BE2C (cell line): ENCODE measurements around the gene OR7G1.

Source experiments
- DNase-seq: peaks from one replicate; pipeline ENCODE4 v3.0.0-alpha.2; 2020
- H3K27me3 ChIP-seq: fragments of 250-450 bp; sonication (Bioruptor Pico); 2 replicates; pipeline ENCODE4 v1.5.1; 2020; ENCODE audit warnings: mild to moderate bottlenecking
- H3K36me3 ChIP-seq: fragments of 250-450 bp; sonication (Bioruptor Pico); 2 replicates; pipeline ENCODE4 v1.5.1; 2020; ENCODE audit warnings: mild to moderate bottlenecking
- H3K4me1 ChIP-seq: fragments of 250-450 bp; sonication (Bioruptor Pico); 2 replicates; pipeline ENCODE4 v1.5.1; 2020
- H3K4me3 ChIP-seq: 2 replicates; pipeline ENCODE4 v1.5.1; 2011; ENCODE audit warnings: low read depth, low read length
- H3K9me3 ChIP-seq: fragments of 250-450 bp; sonication (Bioruptor Pico); 2 replicates; pipeline ENCODE4 v1.5.1; 2020
- CTCF ChIP-seq: IDR thresholded peaks from 2 replicates; pipeline ENCODE4 v1.5.1; 2012; ENCODE audit warnings: mild to moderate bottlenecking, low read depth, low read length

The OR7G1 gene

DNA sequence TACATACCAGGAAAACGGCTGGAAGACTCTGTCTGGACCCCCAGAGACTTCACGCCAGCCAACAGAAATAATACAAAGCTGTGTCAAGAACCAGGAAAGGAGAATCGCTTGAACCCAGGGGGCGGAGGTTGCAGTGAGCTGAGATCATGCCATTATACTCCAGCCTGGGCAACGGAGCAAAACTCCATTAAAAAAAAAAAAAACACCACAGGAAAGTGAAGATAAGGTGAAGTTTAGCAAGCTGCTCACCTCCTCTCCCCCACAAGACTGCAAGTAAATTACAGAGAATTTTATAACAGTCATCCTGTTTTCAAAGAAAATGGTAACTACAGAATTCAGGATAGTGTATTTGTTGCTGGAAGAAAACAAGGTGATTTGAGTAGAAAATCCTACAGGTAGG, 984 bp upstream of the OR7G1 start:
- H3K4me1 ChIP-seq, result no peaks in the 10 kb centered on the region
- no peak for TF ChIP-seq CTCF
- no peak overlapping the region for H3K4me3 ChIP-seq
- no peak for DNase-seq
- H3K9me3 ChIP-seq, result no peaks in the 10 kb centered on the region
- peaks cover 4% of the 10 kb centered on the region for H3K27me3 ChIP-seq
- no peaks in the 10 kb centered on the region for H3K36me3 ChIP-seq

DNA sequence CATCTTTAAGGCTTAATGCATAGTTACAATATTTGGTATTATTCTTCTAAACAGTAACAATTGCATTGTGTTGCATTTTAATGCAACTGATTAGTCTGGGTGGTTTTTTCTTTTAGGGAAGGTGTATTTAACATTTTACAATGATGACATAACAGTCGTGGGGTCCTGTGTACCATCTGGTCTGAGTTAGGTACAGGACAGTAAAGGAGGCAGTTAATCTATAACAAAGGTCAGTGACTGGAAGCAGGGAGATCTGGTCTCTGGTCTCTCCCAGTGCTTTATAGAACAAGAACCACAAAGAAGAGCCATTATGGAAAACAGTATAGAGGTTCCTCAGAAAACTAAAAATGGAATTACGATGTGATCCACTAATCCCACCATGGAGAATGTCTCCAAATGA, 5.6 kb downstream of the OR7G1 start:
- Histone ChIP-seq H3K36me3 (no peaks in the 10 kb centered on the region), H3K4me3 (no peak overlapping the region), H3K9me3 (no peaks in the 10 kb centered on the region), H3K27me3 (peaks cover 2% of the 10 kb centered on the region), H3K4me1 (no peaks in the 10 kb centered on the region)
- TF ChIP-seq CTCF, result no peak
- DNase-seq, result no peak

DNA sequence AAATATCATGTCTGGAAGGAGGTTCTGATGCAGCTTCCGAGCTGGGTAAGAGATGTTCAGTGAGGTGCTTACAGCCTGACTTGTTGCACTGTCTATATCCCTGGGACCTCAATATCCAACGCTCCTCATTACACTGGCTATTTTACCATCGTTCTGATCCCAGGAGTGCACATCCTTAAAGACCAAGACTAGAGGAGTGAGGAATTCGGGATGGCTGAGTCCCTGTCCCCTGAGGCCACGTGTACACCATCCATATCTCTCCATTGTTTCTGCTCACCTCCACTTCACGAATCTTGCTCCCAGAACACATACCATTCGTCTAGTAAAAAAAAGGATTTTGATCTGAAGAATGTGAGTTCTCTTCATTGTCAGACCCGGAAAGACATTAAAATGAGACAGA, 8.2 kb downstream of the OR7G1 start, which contains the start of gene OR7G2:
TSS of gene OR7G2 (minus strand) at position 101 of the 400 bp plus-strand sequence. CDS start 4,232 bp downstream, outside the sequence.
- TF ChIP-seq CTCF, result no peak
- no peak within 1 kb of the TSS for H3K4me3 ChIP-seq
- no peaks in the 10 kb centered on the region for H3K4me1 ChIP-seq
- H3K27me3 ChIP-seq, result no peaks in the 10 kb centered on the region
- H3K36me3 ChIP-seq, result no peaks in the 10 kb centered on the region
- no peak for DNase-seq
- H3K9me3 ChIP-seq, result no peaks in the 10 kb centered on the region

DNA sequence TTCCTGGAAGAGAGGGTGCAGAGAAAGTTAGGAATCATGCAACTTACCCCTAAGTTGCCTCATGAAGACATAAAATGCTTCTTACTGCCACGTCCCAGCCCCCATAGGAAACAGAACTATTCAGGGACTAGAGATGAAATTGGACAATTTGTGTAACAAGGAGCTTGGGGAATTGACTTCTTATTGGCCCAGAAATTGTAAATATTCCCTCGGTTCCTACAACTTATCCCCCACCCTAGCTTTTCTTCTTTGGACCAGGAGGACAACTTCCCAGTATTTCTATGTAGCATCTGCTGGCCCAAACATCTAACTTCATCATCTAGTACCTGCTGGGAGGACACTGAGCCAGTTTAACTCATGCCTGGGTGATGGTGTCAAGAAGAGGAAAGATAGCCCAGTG, 28.8 kb downstream of the OR7G1 start, which contains the start of gene OR1M1:
TSS of gene OR1M1 (plus strand) at position 301 of the 400 bp plus-strand sequence. CDS start 6,184 bp downstream, outside the sequence.
- TF ChIP-seq CTCF, result no peak
- H3K27me3 ChIP-seq, result peaks cover 4% of the 10 kb centered on the region; the same call in 1 of the 2 replicates
- no peaks in the 10 kb centered on the region for H3K36me3 ChIP-seq
- no peaks in the 10 kb centered on the region; the same call in 1 of the 2 replicates for H3K9me3 ChIP-seq
- no peak for DNase-seq
- H3K4me1 ChIP-seq, result no peaks in the 10 kb centered on the region
- no peak within 1 kb of the TSS for H3K4me3 ChIP-seq

- Histone ChIP-seq H3K4me3 (no peak overlapping the region), H3K4me1 (no peaks in the 10 kb centered on the region), H3K36me3 (no peaks in the 10 kb centered on the region), H3K9me3 (no peaks in the 10 kb centered on the region), H3K27me3 (no peaks in the 10 kb centered on the region)
- TF ChIP-seq CTCF, result no peak
- DNase-seq, result no peak
These were observed 36.9 kb downstream of the OR7G1 start for GRCh38 chr19:9078651-9079050.

DNA sequence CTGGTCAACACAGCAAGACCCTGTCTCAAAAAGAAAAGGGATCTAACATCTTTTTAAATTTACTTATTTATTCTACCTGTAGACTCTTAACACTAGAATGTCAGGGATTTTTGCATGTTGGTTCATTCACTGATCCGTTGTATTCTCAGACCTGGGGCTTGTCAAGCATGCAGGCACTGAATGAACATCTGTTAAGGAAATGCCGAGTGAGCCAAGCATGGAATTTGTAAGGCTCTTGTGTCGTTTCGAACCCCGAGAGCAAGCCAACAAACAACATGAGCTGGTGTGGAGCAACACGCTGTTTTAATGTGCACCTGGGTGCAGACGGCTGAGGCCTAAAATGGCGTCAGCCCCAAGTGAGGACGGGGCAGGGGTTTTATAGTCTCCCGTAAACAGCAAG, 38.7 kb downstream of the OR7G1 start:
- Histone ChIP-seq H3K9me3 (no peaks in the 10 kb centered on the region), H3K27me3 (no peaks in the 10 kb centered on the region), H3K36me3 (no peaks in the 10 kb centered on the region), H3K4me1 (no peaks in the 10 kb centered on the region), H3K4me3 (no peak overlapping the region)
- DNase-seq, result no peak
- TF ChIP-seq CTCF, result no peak
